PC-9 (cell line): ENCODE data around the gene DUSP7. TPM values are rescaled to one million over a fixed set of nuclear protein-coding genes. Genes with fewer than 3 reads are reported as not detected.

Experiments used
- BruUV-seq: library from RNA; stranded (reverse); fragments of 400-500 nt; replicated peaks from 2 replicates; lab custom pipeline; 2021; lab: Mats Ljungman, UMichigan
- CTCF ChIA-PET: fragments of 300-600 bp; sonication (Branson Sonifier 250); formaldehyde crosslinking; loops from one replicate; lab custom pipeline; 2022; ENCODE audit warnings: antibody characterized with exemption; lab: Charles Lee
- POLR2A ChIA-PET: fragments of 300-600 bp; sonication (Branson Sonifier 250); formaldehyde crosslinking; loops from one replicate; lab custom pipeline; 2022; ENCODE audit warnings: antibody characterized with exemption; ENCODE audit not compliant: unreplicated experiment; lab: Charles Lee
- DNase-seq, 2 experiments: peaks; one replicate each; pipeline versions ENCODE4 v3.0.0 to v3.0.0-alpha.2; 2015 to 2022; ENCODE audit warnings: mixed read lengths in 1 of 2
- H2AFZ ChIP-seq: fragments of 200-600 bp; sonication (generic); 2 replicates; pipeline ENCODE4 v1.8.1; 2017; ENCODE audit warnings: antibody characterized with exemption
- H3F3A ChIP-seq: fragments of 200-600 bp; sonication (generic); 2 replicates; pipeline ENCODE4 v1.8.1; 2017; ENCODE audit warnings: antibody characterized with exemption, mild to moderate bottlenecking, low read depth; ENCODE audit not compliant: insufficient read depth
- H3K27ac ChIP-seq: fragments of 200-600 bp; sonication (generic); 2 replicates; pipeline ENCODE4 v1.6.1; 2016; ENCODE audit warnings: mixed run types
- H3K27me3 ChIP-seq: fragments of 200-600 bp; sonication (generic); 2 replicates; pipeline ENCODE4 v1.6.1; 2016; ENCODE audit warnings: low read depth, mixed run types; ENCODE audit not compliant: insufficient read depth
- H3K36me3 ChIP-seq: fragments of 200-600 bp; sonication (generic); 2 replicates; pipeline ENCODE4 v1.6.1; 2016; ENCODE audit warnings: low read depth, mixed run types
- H3K4me1 ChIP-seq: fragments of 200-600 bp; sonication (generic); replicated peaks from 2 replicates; pipeline ENCODE4 v1.6.1; 2016; ENCODE audit warnings: mixed run types; ENCODE audit not compliant: insufficient read depth
- H3K4me2 ChIP-seq: fragments of 200-600 bp; sonication (generic); 2 replicates; pipeline ENCODE4 v1.6.1; 2017; ENCODE audit warnings: mixed run types
- H3K4me3 ChIP-seq: fragments of 200-600 bp; sonication (generic); 2 replicates; pipeline ENCODE4 v1.6.1; 2016; ENCODE audit warnings: mixed run types
- H3K79me2 ChIP-seq: fragments of 200-600 bp; sonication (generic); 2 replicates; pipeline ENCODE4 v1.6.1; 2017; ENCODE audit warnings: low read depth, mixed run types
- H3K9me2 ChIP-seq: fragments of 200-600 bp; sonication (generic); 2 replicates; pipeline ENCODE4 v1.8.1; 2017; ENCODE audit warnings: mild to moderate bottlenecking; ENCODE audit not compliant: insufficient read depth
- H3K9me3 ChIP-seq: fragments of 200-600 bp; sonication (generic); 2 replicates; pipeline ENCODE4 v1.8.1; 2016; ENCODE audit warnings: low read depth; ENCODE audit not compliant: insufficient read depth
- H4K20me1 ChIP-seq: fragments of 200-600 bp; sonication (generic); 2 replicates; pipeline ENCODE4 v1.8.1; 2017; ENCODE audit not compliant: insufficient read depth
- CTCF ChIP-seq: fragments of 200-600 bp; sonication (generic); conservative IDR thresholded peaks from 2 replicates; pipeline ENCODE4 v1.6.1; 2017; ENCODE audit warnings: mixed run types, antibody characterized with exemption, mild to moderate bottlenecking, moderate library complexity
- EZH2 ChIP-seq: fragments of 200-600 bp; sonication (generic); IDR thresholded peaks from 2 replicates; pipeline ENCODE4 v1.8.0; 2017; ENCODE audit warnings: antibody characterized with exemption, low read depth
- intact Hi-C: fragments of 100-400 bp; cut with micrococcal nuclease; formaldehyde crosslinking; loops from one replicate; pipeline ENCODE4 v1.10.0; 2022; ENCODE audit not compliant: unreplicated experiment
- total RNA-seq: library from RNA; stranded (reverse); gene quantifications from 2 replicates; pipeline ENCODE4 v1.2.3, GENCODE V29; 2021

The DUSP7 gene
- total RNA-seq, 1 experiment from 2014 or later: 9.5 TPM

GRCh38 chr3:52023860-52024764 is 32.3 kb downstream of the DUSP7 start:
- Histone ChIP-seq H3K27ac (no peak overlapping the region), H3K79me2 (no peaks in the 10 kb centered on the region), H3K4me1 (no peaks in the 10 kb centered on the region), H3K9me3 (no peaks in the 10 kb centered on the region), H3K36me3 (no peaks in the 10 kb centered on the region), H3K27me3 (no peaks in the 10 kb centered on the region), H4K20me1 (no peaks in the 10 kb centered on the region), H3K9me2 (no peaks in the 10 kb centered on the region), H3K4me2 (no peak overlapping the region), H3F3A (no peaks in the 10 kb centered on the region), H2AFZ (no peak overlapping the region), H3K4me3 (no peak overlapping the region)
- ChIA-PET CTCF (no interaction called here), POLR2A (no interaction called here)
- intact Hi-C loops: no loop called here
- no TSS peak for BruUV-seq
- no peak for TF ChIP-seq CTCF
- no peak for TF ChIP-seq EZH2
- DNase-seq: no peak

GRCh38 chr3:52023101-52023770 is 33.1 kb downstream of the DUSP7 start:
- Histone ChIP-seq H3K27ac (no peak overlapping the region), H3K4me3 (no peak overlapping the region), H3K79me2 (no peaks in the 10 kb centered on the region), H3K4me2 (no peak overlapping the region), H2AFZ (no peak overlapping the region), H3K9me2 (no peaks in the 10 kb centered on the region), H3K9me3 (no peaks in the 10 kb centered on the region), H3K4me1 (no peaks in the 10 kb centered on the region), H3K36me3 (no peaks in the 10 kb centered on the region), H3F3A (no peaks in the 10 kb centered on the region), H4K20me1 (no peaks in the 10 kb centered on the region), H3K27me3 (no peaks in the 10 kb centered on the region)
- POLR2A ChIA-PET: no interaction called here
- CTCF ChIA-PET: no interaction called here
- intact Hi-C loops: no loop called here
- BruUV-seq: no TSS peak
- TF ChIP-seq CTCF: no peak
- TF ChIP-seq EZH2: no peak
- no peak for DNase-seq

- Histone ChIP-seq H3K4me2 (no peak overlapping the region), H3K27me3 (no peaks in the 10 kb centered on the region), H2AFZ (no peak overlapping the region), H3K9me3 (no peaks in the 10 kb centered on the region), H3K79me2 (no peaks in the 10 kb centered on the region), H3K4me1 (no peaks in the 10 kb centered on the region), H4K20me1 (no peaks in the 10 kb centered on the region), H3K9me2 (no peaks in the 10 kb centered on the region), H3K27ac (no peak overlapping the region), H3K36me3 (no peaks in the 10 kb centered on the region), H3K4me3 (no peak overlapping the region), H3F3A (no peaks in the 10 kb centered on the region)
- no peak for DNase-seq
- BruUV-seq: no TSS peak
- TF ChIP-seq EZH2 (no peak), CTCF (no peak)
- CTCF ChIA-PET: interaction anchor here (0.6 kb wide), 1 partner anchor 1077 kb away, joined by 5 read pairs; no protein-coding TSS in a partner anchor
- POLR2A ChIA-PET: no interaction called here
- intact Hi-C loops: no loop called here
These were observed 33.9 kb downstream of the DUSP7 start for GRCh38 chr3:52022323-52023100.
